H1 (cell line): ENCODE results near the gene MACROD2. TPM values are rescaled to one million over a fixed set of nuclear protein-coding genes. Genes with fewer than 3 reads are reported as not detected.

Experiments
- ASH2L ChIP-seq: fragments of 200-600, 300-600 bp; sonication (generic); IDR thresholded peaks from one replicate; pipeline ENCODE4 v1.7.1; 2017; ENCODE audit warnings: low read length
- HDAC2 ChIP-seq, 2 experiments: fragments of 300-600 bp in 1 of 2; sonication (generic) in 1 of 2; IDR thresholded peaks; 2 replicates each; pipeline ENCODE4 v1.6.1; 2011 to 2012; ENCODE audit warnings: low read depth in 2 of 2, low read length in 2 of 2, mild to moderate bottlenecking in 2 of 2, moderate library complexity in 2 of 2, borderline replicate concordance in 1 of 2, inconsistent platforms in 1 of 2
- POLR2AphosphoS5 ChIP-seq: IDR thresholded peaks from 2 replicates; pipeline ENCODE4 v1.6.1; 2011; ENCODE audit warnings: low read depth, low read length
- polyA plus RNA-seq, 7 experiments: library from polyadenylated mRNA; depleted of rRNA in 3 of 7; stranded (reverse) in 5 of 7; unstranded in 2 of 7; fragments of >200 nt in 5 of 7; fragments of 200-250 nt in 2 of 7; gene quantifications; 1 replicate in 5 of 7; 2 replicates in 1 of 7; 4 replicates in 1 of 7; pipeline versions ENCODE4 v1.2.1 to v1.2.3, GENCODE V29; 2011 to 2013; ENCODE audit warnings: missing spikeins in 2 of 7, mixed read lengths in 2 of 7
- total RNA-seq: library from RNA; stranded (reverse); fragmentation: NEBNext Ultra II Directional; extraction: Animal tissue kit (Norgen Biotek cat#: 25700); gene quantifications from 2 replicates; pipeline ENCODE4 v1.2.1, GENCODE V29; 2021

The MACROD2 gene
- total and polyA plus RNA-seq, 2 of the 8 experiments (the other 6 are each of a cell fraction or from before 2014, with no cell fraction given) = 0.70 to 3.9 TPM

DNA sequence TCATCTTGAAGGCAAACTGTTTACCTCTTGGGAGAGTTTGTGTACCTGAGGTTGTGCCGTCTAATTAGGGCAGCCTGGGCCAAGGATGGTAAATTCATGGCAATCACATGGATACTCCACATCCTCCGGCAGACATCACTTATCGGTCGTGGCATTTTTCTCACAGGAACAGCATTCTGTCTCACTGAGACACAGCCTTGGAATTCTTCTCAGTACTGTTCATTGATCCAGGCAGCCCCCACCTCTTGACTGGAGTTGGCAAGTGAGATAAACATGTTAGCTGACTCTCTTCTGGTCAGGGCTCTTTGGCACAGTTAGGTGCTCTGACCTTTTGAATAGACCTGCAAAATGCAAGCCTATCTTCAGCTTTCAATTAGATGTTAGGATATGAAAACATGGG lies 853.5 kb downstream of the MACROD2 start (continued):
- TF ChIP-seq HDAC2 (IDR thresholded peaks at IDR 0.05; ENCODE audit: borderline replicate concordance in 1 of 2, low read depth in 2 of 2, low read length in 2 of 2) (no peak), POLR2AphosphoS5 (no peak), ASH2L (no peak)
